NB4 (cell line): ENCODE results near the gene EPHA6.
"Not testable (repeated sequence)": the region's sequence is repeated elsewhere in the genome, so short reads cannot be mapped to it uniquely, and the experiment has no call there.

ENCODE experiments used
- DNase-seq: peaks from one replicate; pipeline ENCODE4 v3.0.0; 2010; ENCODE audit warnings: low read depth
- H3K4me3 ChIP-seq: one replicate; pipeline ENCODE4 v1.5.1; 2011; ENCODE audit warnings: mild to moderate bottlenecking, low read depth, low read length, moderate library complexity
- MYC ChIP-seq: IDR thresholded peaks from 2 replicates; pipeline ENCODE4 v1.6.1; 2011; ENCODE audit warnings: low read depth, low read length
- POLR2A ChIP-seq: IDR thresholded peaks from 2 replicates; pipeline ENCODE4 v1.6.1; 2011; ENCODE audit warnings: mild to moderate bottlenecking; ENCODE audit not compliant: insufficient read length; ENCODE audit errors: extremely low read depth
- TF ChIP-seq, protein P1 (sequence below): IDR thresholded peaks from one replicate; pipeline ENCODE4 v1.5.1; 2012; ENCODE audit warnings: low read depth, low read length
- TF ChIP-seq, protein P2 (sequence below): IDR thresholded peaks from 2 replicates; pipeline ENCODE4 v1.6.1; 2011; ENCODE audit warnings: low read depth, low read length

The EPHA6 gene

DNA sequence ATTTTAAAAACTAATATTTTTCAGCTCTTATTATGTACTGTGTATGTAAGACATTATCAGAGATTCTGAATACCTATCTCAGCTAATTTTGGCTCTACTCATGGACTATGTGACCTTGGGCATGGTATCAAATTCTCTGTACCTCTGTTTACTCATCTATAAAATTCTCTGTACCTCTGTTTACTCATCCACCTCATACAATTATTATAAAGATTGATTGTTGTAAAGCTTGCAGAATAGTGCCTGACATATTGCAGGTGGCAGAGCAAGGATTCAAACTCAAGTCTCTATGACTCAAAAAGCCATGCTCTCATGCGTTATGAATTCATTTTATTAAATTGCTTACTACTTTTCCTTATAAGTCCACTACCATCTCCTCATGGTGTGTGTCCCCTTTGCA is 798.2 kb downstream of the EPHA6 start:
- DNase-seq = no peak
- H3K4me3 ChIP-seq = no peak overlapping the region
- TF ChIP-seq POLR2A (no peak), MYC (no peak)
- TF ChIP-seq, protein P1, sequence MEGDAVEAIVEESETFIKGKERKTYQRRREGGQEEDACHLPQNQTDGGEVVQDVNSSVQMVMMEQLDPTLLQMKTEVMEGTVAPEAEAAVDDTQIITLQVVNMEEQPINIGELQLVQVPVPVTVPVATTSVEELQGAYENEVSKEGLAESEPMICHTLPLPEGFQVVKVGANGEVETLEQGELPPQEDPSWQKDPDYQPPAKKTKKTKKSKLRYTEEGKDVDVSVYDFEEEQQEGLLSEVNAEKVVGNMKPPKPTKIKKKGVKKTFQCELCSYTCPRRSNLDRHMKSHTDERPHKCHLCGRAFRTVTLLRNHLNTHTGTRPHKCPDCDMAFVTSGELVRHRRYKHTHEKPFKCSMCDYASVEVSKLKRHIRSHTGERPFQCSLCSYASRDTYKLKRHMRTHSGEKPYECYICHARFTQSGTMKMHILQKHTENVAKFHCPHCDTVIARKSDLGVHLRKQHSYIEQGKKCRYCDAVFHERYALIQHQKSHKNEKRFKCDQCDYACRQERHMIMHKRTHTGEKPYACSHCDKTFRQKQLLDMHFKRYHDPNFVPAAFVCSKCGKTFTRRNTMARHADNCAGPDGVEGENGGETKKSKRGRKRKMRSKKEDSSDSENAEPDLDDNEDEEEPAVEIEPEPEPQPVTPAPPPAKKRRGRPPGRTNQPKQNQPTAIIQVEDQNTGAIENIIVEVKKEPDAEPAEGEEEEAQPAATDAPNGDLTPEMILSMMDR = no peak
- TF ChIP-seq, protein P2, sequence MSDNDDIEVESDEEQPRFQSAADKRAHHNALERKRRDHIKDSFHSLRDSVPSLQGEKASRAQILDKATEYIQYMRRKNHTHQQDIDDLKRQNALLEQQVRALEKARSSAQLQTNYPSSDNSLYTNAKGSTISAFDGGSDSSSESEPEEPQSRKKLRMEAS = no peak

DNA sequence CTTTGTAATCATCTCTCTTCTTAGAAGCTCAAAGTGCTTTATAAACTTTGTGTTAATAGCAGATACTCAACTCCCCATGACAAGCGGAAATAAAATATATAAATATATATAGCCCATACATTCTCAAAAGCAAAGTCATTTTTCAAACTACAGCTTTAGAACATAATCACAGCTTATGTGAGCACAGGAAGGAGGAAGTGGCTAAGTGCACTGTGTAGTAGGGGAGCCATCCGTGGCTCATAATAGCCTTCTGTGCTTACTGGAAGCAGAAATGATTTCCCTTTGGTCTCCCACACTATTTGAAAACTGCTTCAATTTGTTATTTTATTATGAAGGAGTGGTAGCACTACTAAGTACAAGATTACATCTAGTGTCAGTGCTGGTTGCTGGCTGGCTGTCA is 798.7 kb downstream of the EPHA6 start:
- TF ChIP-seq, protein P2 = no peak
- TF ChIP-seq POLR2A (no peak), MYC (no peak)
- TF ChIP-seq, protein P1 = no peak
- no peak for DNase-seq
- no peak overlapping the region for H3K4me3 ChIP-seq

DNA sequence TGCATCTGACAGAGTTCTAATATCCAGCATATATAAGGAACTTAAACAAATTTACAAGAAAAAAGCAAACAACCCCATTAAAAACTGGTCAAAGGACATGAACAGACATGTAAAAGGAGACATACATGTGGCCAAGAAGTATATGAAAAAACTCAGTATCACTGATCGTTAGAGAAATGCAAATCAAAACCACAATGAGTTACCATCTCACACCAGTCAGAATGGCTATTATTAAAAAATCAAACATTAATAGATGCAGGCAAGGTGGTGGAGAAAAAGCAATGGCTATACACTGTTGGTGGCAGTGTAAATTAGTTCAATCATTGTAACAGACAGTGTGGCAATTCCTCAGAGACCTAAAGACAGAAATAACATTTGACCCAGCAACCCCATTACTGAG is 806.1 kb downstream of the EPHA6 start:
- DNase-seq, H3K4me3 ChIP-seq: not testable (repeated sequence)

DNA sequence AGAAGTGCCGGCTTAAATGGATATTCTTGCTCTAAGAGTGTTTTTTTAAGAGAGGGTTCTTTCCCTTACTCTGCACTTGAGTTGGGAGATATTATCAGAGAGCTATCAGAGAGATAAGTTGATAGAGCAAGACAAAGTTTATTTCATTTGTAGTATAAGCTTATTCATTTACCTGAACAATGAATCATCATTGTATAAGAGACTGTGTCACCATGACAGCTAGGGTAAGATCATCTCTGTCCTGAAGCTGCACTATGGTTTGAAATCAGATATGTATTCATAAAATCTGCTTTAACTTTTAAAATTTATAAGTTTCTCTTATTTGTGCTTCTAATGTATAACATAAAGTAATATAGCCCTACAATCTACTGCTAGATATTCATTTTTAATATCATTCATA is 822.1 kb downstream of the EPHA6 start:
- no peak overlapping the region for H3K4me3 ChIP-seq
- DNase-seq = no peak
- TF ChIP-seq, protein P2 = no peak

DNA sequence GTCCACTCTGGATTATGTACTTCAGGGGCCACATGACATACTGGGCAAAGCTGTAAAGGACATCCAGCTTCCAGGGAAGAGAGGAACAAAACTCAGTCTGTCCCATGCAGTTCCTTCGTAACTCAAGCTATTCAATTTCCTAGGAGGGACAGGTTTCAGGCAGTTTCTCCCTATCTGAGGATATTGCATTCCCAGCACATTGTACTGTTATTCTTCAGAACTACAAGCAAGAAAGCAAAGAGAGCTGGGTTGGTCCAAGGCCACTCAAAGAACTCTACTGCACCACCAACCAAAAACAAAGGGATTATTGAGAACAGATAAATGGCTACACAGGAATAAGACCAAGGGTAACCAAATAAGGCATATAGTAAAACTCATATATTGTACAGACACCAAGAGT is 832.5 kb downstream of the EPHA6 start:
- no peak for TF ChIP-seq POLR2A
- TF ChIP-seq, protein P2 = no peak
- DNase-seq = no peak
- H3K4me3 ChIP-seq = no peak overlapping the region

DNA sequence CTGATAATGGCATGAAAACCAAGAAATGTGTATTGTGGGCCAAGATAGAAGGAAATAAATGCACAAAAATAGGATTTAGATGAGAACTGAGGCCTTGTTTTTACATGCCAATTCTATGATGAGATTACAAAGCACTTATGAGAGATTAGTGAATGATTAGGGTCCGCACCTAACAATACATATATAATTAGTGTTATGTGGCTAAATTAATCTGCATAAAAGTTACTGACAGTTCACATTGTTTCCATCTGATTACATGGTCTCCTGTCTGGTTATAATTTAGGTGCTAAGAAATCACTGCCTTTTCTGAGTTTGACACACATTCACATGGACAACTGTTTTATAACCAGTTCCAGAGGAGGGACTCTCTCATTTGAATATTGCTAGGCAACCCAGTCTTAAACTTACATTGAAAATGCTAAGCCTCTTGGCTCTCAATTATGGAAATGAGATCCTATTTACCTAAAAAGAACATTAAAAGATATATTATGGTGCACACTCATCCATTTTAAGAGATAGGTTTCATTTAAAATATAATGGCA is 833.1 kb downstream of the EPHA6 start:
- no peak overlapping the region for H3K4me3 ChIP-seq
- DNase-seq = no peak
- TF ChIP-seq, protein P1 = no peak
- TF ChIP-seq MYC = no peak
- TF ChIP-seq, protein P2 = no peak
- TF ChIP-seq POLR2A = no peak

DNA sequence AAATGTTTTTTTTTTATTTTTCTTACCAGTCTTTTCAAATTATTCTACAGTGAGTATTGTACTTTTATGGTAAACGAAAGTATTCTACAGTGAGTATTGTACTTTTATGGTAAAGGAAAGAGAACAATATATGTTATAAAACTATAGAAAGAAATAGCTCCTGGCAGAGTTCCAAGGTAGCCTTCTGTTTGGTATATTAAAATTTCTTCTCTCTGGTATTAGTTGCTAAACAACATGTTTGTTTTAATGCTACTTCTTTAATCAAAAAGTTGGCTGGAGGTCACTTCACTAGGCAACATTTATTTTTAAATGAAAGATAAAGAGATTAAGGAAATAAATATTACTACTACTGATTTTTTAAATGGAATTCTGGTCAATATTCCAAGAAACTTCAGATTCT is 841.6 kb downstream of the EPHA6 start:
- DNase-seq = no peak
- TF ChIP-seq, protein P1 = no peak
- no peak for TF ChIP-seq MYC
- no peak for TF ChIP-seq POLR2A
- TF ChIP-seq, protein P2 = no peak
- no peak overlapping the region for H3K4me3 ChIP-seq

DNA sequence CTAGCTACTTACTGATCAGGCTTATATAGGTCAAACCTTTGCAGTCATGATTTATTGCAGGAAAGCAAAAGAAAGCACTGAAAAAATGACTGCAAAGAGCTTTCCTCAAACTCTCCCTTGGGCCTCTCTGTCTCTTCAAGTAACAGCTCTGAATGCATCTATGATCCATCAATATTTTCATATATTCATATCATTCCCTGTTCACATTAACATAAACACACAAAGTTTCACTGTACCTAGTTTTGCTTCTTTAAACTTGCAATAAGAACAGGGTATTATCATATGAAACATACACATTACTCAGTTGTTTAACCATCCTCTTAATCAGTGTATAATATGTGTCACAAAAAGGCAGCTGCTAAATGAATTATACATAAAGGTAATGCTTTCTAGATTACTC is 842.2 kb downstream of the EPHA6 start:
- no peak overlapping the region for H3K4me3 ChIP-seq
- TF ChIP-seq POLR2A = no peak
- TF ChIP-seq, protein P2 = no peak
- TF ChIP-seq, protein P1 = no peak
- no peak for TF ChIP-seq MYC
- no peak for DNase-seq
